Measurements from ENCODE around the gene NADSYN1. TPM values are rescaled to one million over a fixed set of nuclear protein-coding genes. Genes with fewer than 3 reads are reported as not detected.

NADSYN1 gene
- polyA plus RNA-seq, 1 donor, result 78.4 TPM

GRCh38 chr11:71545405-71545966 is 92.5 kb downstream of the NADSYN1 start:
- no peak for DNase-seq

GRCh38 chr11:71548120-71548519 is 95.1 kb downstream of the NADSYN1 start, which contains the start of gene KRTAP5-9:
TSS of gene KRTAP5-9 (plus strand) at chr11:71548420. CDS start at chr11:71548658, 238 bp downstream.
- DNase-seq, result no peak

- no peak for DNase-seq
These were observed 95.7 kb downstream of the NADSYN1 start for GRCh38 chr11:71548716-71549151.

Other genes with a start within 250 kb of the NADSYN1 start
- 34.8 TPM for gene SHANK2, start 200.6 kb upstream of the NADSYN1 start, polyA plus RNA-seq (ENCODE audit: insufficient read length)
- 54.2 TPM for gene DHCR7, start 4.8 kb upstream of the NADSYN1 start, polyA plus RNA-seq (ENCODE audit: insufficient read length)
- gene KRTAP5-7, start 74.1 kb downstream of the NADSYN1 start, polyA plus RNA-seq (ENCODE audit: insufficient read length), result 0.25 TPM
- gene KRTAP5-8, start 84.8 kb downstream of the NADSYN1 start, polyA plus RNA-seq (ENCODE audit: insufficient read length), result 1.3 TPM
- 1.2 TPM for gene KRTAP5-9, start 95.2 kb downstream of the NADSYN1 start, polyA plus RNA-seq (ENCODE audit: insufficient read length)
- gene KRTAP5-10, start 112.4 kb downstream of the NADSYN1 start, polyA plus RNA-seq (ENCODE audit: insufficient read length), result 0.53 TPM
- gene KRTAP5-11, start 129.7 kb downstream of the NADSYN1 start, polyA plus RNA-seq (ENCODE audit: insufficient read length), result 0.76 TPM